HepG2 (cell line): ENCODE measurements around the gene CDH2. TPM values are rescaled to one million over a fixed set of nuclear protein-coding genes. Genes with fewer than 3 reads are reported as not detected.

Experiments
- ATAC-seq: fragments of 200-7000 bp; cut with Tn5 transposase; 3 replicates; pipeline ENCODE4 v1.9.1; 2020; ENCODE audit warnings: mild to moderate bottlenecking, moderate library complexity
- BruUV-seq: library from RNA; stranded (reverse); fragments of 400-500 nt; replicated peaks from 2 replicates; lab custom pipeline; 2021; lab: Mats Ljungman, UMichigan
- CTCF ChIA-PET: fragments of 300-600 bp; formaldehyde crosslinking; extraction: SDS; loops from one replicate; lab custom pipeline; 2021; ENCODE audit warnings: low total read pairs, inconsistent platforms, low intra/inter-chr PET ratio; lab: Yijun Ruan, JAX
- POLR2A ChIA-PET: fragments of 350-600 bp; sonication (Branson Sonifier 250); formaldehyde crosslinking; loops from one replicate; lab custom pipeline; 2020; ENCODE audit warnings: antibody characterized with exemption, inconsistent platforms; lab: Yijun Ruan, JAX
- DNase-seq: peaks from one replicate; pipeline ENCODE4 v3.0.0-alpha.2; 2015; ENCODE audit warnings: low spot score
- FAIRE-seq: peaks from 3 replicates; lab custom pipeline; 2011; peaks lifted over from hg19 to GRCh38; lab: Jason Lieb, UNC
- H2AFZ ChIP-seq: one replicate; pipeline ENCODE4 v1.6.1; 2011; ENCODE audit warnings: low read length, inconsistent platforms
- H3K27ac ChIP-seq: fragments of 300-600 bp; 3 replicates; pipeline ENCODE4 v1.8.0; 2011; ENCODE audit warnings: mixed run types, mild to moderate bottlenecking, mixed read lengths, low read length, inconsistent platforms; ENCODE audit not compliant: insufficient read depth; ENCODE audit errors: extremely low read length
- H3K27me3 ChIP-seq, 2 experiments: fragments of 200-600 bp in 1 of 2; 2 replicates in 1 of 2; 3 replicates in 1 of 2; pipeline versions ENCODE4 v1.6.0 to v1.8.0; 2011; ENCODE audit warnings: low read length in 2 of 2, mild to moderate bottlenecking in 2 of 2, moderate library complexity in 2 of 2, inconsistent platforms in 1 of 2; ENCODE audit not compliant: insufficient read depth in 2 of 2, control insufficient read depth in 1 of 2
- H3K36me3 ChIP-seq, 2 experiments: fragments of 200-600 bp in 1 of 2; replicated peaks in 1 of 2; 2 replicates in 1 of 2; 3 replicates in 1 of 2; pipeline versions ENCODE4 v1.5.1 to v1.8.0; 2011; ENCODE audit warnings: low read length in 2 of 2, inconsistent platforms in 1 of 2; ENCODE audit not compliant: insufficient read depth in 2 of 2, control insufficient read depth in 1 of 2
- H3K4me1 ChIP-seq: 2 replicates; pipeline ENCODE4 v1.5.1; 2012; ENCODE audit warnings: low read length, inconsistent platforms; ENCODE audit not compliant: insufficient read depth
- H3K4me2 ChIP-seq: 2 replicates; pipeline ENCODE4 v1.6.0; 2011; ENCODE audit warnings: low read depth, low read length, inconsistent platforms
- H3K4me3 ChIP-seq, 3 experiments: fragments of 200-600 bp in 1 of 3; sonication (generic), shearing (Covaris generic) in 1 of 3; replicated peaks in 1 of 3; 2 replicates each; pipeline ENCODE4 v1.5.1; 2011 to 2016; ENCODE audit warnings: low read length in 3 of 3, inconsistent platforms in 2 of 3, low read depth in 2 of 3, mild to moderate bottlenecking in 2 of 3, control low read depth in 1 of 3, mixed read lengths in 1 of 3; ENCODE audit not compliant: insufficient read depth in 1 of 3
- H3K79me2 ChIP-seq: one replicate; pipeline ENCODE4 v1.6.1; 2011; ENCODE audit warnings: low read length, inconsistent platforms; ENCODE audit not compliant: insufficient read depth
- H3K9ac ChIP-seq: 2 replicates; pipeline ENCODE4 v1.6.0; 2011; ENCODE audit warnings: mild to moderate bottlenecking, low read depth, low read length, inconsistent platforms; ENCODE audit not compliant: insufficient read depth
- H3K9me3 ChIP-seq: 2 replicates; pipeline ENCODE4 v1.5.1; 2012; ENCODE audit warnings: mild to moderate bottlenecking, low read length
- H4K20me1 ChIP-seq: 2 replicates; pipeline ENCODE4 v1.6.0; 2011; ENCODE audit warnings: inconsistent platforms, mild to moderate bottlenecking, low read length, moderate library complexity; ENCODE audit not compliant: insufficient read depth
- BHLHE40 ChIP-seq: IDR thresholded peaks from 2 replicates; pipeline ENCODE4 v1.6.1; 2011; ENCODE audit warnings: low read length, improper control_type of control experiment
- CREB1 ChIP-seq, 2 experiments: fragments of 450-650 bp in 1 of 2; IDR thresholded peaks; 2 replicates each; pipeline ENCODE4 v1.6.1; 2016 to 2017; ENCODE audit warnings: control low read depth in 1 of 2, mild to moderate bottlenecking in 1 of 2, missing compliant biosample characterization in 1 of 2, missing genetic modification characterization in 1 of 2
- EP300 ChIP-seq, 3 experiments: sonication (generic) in 1 of 3; formaldehyde crosslinking in 1 of 3; IDR thresholded peaks; 2 replicates each; pipeline versions ENCODE4 v1.5.1 to v1.6.1; 2011 to 2020; ENCODE audit warnings: low read depth in 2 of 3, low read length in 2 of 3, borderline replicate concordance in 1 of 3, improper control_type of control experiment in 1 of 3, mild to moderate bottlenecking in 1 of 3, missing genetic modification reagents in 1 of 3, moderate library complexity in 1 of 3
- GATAD2A ChIP-seq: IDR thresholded peaks from 2 replicates; pipeline ENCODE4 v1.6.1; 2016
- HNF4A ChIP-seq: sonication (generic); formaldehyde crosslinking; IDR thresholded peaks from 2 replicates; pipeline ENCODE4 v1.4.0; 2020; ENCODE audit warnings: missing genetic modification reagents
- ISL2 ChIP-seq: sonication (generic); formaldehyde crosslinking; IDR thresholded peaks from 2 replicates; pipeline ENCODE4 v1.5.0; 2020; ENCODE audit warnings: missing genetic modification reagents
- KAT7 ChIP-seq: IDR thresholded peaks from 2 replicates; pipeline ENCODE4 v1.6.1; 2018; ENCODE audit warnings: borderline replicate concordance, missing compliant biosample characterization
- KLF6 ChIP-seq: IDR thresholded peaks from 2 replicates; pipeline ENCODE4 v1.8.0; 2016; ENCODE audit warnings: missing biosample characterization, missing genetic modification reagents
- NCOA2 ChIP-seq: sonication (generic); formaldehyde crosslinking; IDR thresholded peaks from 2 replicates; pipeline ENCODE4 v1.8.0; 2022; ENCODE audit warnings: inconsistent platforms
- NR2C2 ChIP-seq: sonication (generic); formaldehyde crosslinking; IDR thresholded peaks from 2 replicates; pipeline ENCODE4 v1.4.0; 2020; ENCODE audit warnings: missing genetic modification reagents, mild to moderate bottlenecking, moderate library complexity, borderline replicate concordance
- NR2F2 ChIP-seq: IDR thresholded peaks from 2 replicates; pipeline ENCODE4 v1.6.1; 2012; ENCODE audit warnings: low read depth, inconsistent platforms, borderline replicate concordance
- NR2F6 ChIP-seq, 2 experiments: IDR thresholded peaks; 2 replicates each; pipeline ENCODE4 v1.6.1; 2016; ENCODE audit warnings: antibody characterized with exemption in 1 of 2, mild to moderate bottlenecking in 1 of 2
- PAWR ChIP-seq: sonication (generic); formaldehyde crosslinking; IDR thresholded peaks from 2 replicates; pipeline ENCODE4 v1.4.0; 2020; ENCODE audit warnings: missing genetic modification reagents, mild to moderate bottlenecking, borderline replicate concordance
- PAX8 ChIP-seq: sonication (generic); formaldehyde crosslinking; IDR thresholded peaks from 2 replicates; pipeline ENCODE4 v1.8.0; 2022; ENCODE audit warnings: mild to moderate bottlenecking, missing genetic modification reagents, borderline replicate concordance
- RARA ChIP-seq: IDR thresholded peaks from 2 replicates; pipeline ENCODE4 v1.6.1; 2016; ENCODE audit warnings: missing genetic modification reagents, missing compliant biosample characterization
- SOX13 ChIP-seq, 3 experiments: fragments of 450-650 bp in 1 of 3; sonication (generic) in 1 of 3; formaldehyde crosslinking in 1 of 3; IDR thresholded peaks in 2 of 3; conservative IDR thresholded peaks in 1 of 3; 2 replicates each; pipeline versions ENCODE4 v1.5.0 to v1.6.1; 2016 to 2020; ENCODE audit warnings: antibody characterized with exemption in 1 of 3, mild to moderate bottlenecking in 1 of 3, missing compliant biosample characterization in 1 of 3, missing genetic modification reagents in 1 of 3, moderate library complexity in 1 of 3
- WGBS: methylation state at CpG from one replicate; pipeline ENCODE4 v1.1.6; 2017; ENCODE audit warnings: low lambda C conversion rate; 5-methylcytosine and 5-hydroxymethylcytosine counted together
- in situ Hi-C: cut with HindIII; loops from 2 replicates; pipeline ENCODE4 v1.10.0; 2017; ENCODE audit warnings: low pct_unique_long_range_greater_than_20kb; ENCODE audit not compliant: extremely low pct_ligation_motif_present
- intact Hi-C: fragments of 100-400 bp; cut with micrococcal nuclease; formaldehyde crosslinking; loops from one replicate; pipeline ENCODE4 v1.10.0; 2022; ENCODE audit not compliant: unreplicated experiment
- polyA plus RNA-seq, 8 experiments: library from polyadenylated mRNA; depleted of rRNA in 3 of 8; stranded (reverse) in 7 of 8; unstranded in 1 of 8; fragments of >200 nt; fragmentation: Illumina TruSeq in 4 of 8; extraction: Trizol in 4 of 8; gene quantifications; 2 replicates each; pipeline versions ENCODE4 v1.2.1 to v1.2.3, GENCODE V29; 2011 to 2016; ENCODE audit warnings: low read depth in 4 of 8, missing spikeins in 1 of 8, mixed read lengths in 1 of 8; ENCODE audit not compliant: insufficient read depth in 1 of 8
- total RNA-seq, 5 experiments: library from RNA; depleted of rRNA; stranded (reverse); fragments of >200 nt; fragmentation: Illumina TruSeq; extraction: Trizol; gene quantifications; 2 replicates each; pipeline ENCODE4 v1.2.3, GENCODE V29; 2016; ENCODE audit warnings: low read depth in 1 of 5
- TF ChIP-seq, protein P1 (sequence below): sonication (generic); formaldehyde crosslinking; conservative IDR thresholded peaks from 2 replicates; pipeline ENCODE4 v1.4.0; 2020; ENCODE audit warnings: mild to moderate bottlenecking, missing genetic modification reagents, moderate library complexity

The CDH2 gene
- total and polyA plus RNA-seq, 2 of the 13 experiments (the other 11 are each of a cell fraction or from before 2014, with no cell fraction given), result 18.6 to 36.1 TPM

DNA sequence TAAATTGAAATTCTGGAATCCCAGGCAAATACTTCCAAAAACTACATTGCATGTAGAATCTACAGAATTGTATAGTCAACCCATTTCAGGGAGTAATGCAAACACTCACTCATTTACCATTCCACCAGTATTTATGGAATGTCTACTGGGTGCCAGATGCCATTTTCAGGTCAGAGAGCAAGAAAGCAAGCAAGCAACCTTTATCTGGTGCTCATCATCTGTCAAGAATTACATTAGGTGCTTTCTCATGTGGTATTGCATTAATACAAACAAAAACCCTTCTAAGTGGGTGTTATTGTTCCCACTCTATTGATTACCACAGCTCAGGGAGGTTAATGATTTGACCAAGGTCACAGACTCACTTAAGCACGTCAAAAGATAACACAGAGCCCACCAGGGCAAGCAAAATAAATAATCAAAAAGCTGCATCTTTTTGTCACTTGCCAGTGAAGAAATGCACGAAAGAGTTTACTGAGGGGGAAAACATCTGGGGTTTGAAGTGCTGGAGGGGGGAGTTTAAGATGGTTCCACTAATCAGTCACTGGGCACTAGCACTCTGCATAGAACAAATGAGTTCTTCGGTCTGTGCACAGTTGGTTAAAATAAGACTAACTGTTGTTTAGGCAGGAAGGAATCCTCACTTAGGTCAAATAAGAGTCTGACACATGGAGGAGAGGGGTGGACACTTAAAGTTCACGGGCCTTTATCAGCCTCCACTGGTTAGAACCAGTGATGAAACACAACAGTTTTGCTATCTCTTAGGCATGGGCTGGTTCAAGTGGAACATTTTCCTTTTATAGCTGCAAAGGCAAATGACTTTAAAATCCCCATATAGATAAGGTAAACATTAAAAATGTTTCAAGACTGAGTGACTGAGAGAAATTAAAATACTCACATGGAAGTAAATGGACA is 208.8 kb downstream of the CDH2 start:
- DNase-seq (peak; percentile 55), FAIRE-seq (peak; percentile 18), ATAC-seq (peak; percentile 81)
- Histone ChIP-seq H3K27ac (peak overlapping the region; percentile 25), H3K9me3 (no peaks in the 10 kb centered on the region), H3K4me1 (peaks cover 14% of the 10 kb centered on the region), H2AFZ (no peak overlapping the region), H3K36me3 (peaks cover 8% of the 10 kb centered on the region in 2 experiments; a peak in 3 of 5 replicates), H3K9ac (no peak overlapping the region), H3K4me2 (no peak overlapping the region), H3K4me3 (no peak overlapping the region), H3K79me2 (no peaks in the 10 kb centered on the region), H3K27me3 (no peaks in the 10 kb centered on the region), H4K20me1 (no peaks in the 10 kb centered on the region)
- POLR2A ChIA-PET, result interaction anchor here (0.9 kb wide), 1 partner anchor 209 kb away, joined by 5 read pairs; the partner anchor contains the start of gene CDH2
- no TSS peak for BruUV-seq
- 24% methylated on average over 4 of the region's 4 CpGs for WGBS
- intact Hi-C loops (loop anchor here (1.0 kb wide), 1 partner anchor 159 kb away; no protein-coding TSS in a partner anchor), in situ Hi-C loops (no loop called here)
- CTCF ChIA-PET, result no interaction called here
- TF ChIP-seq GATAD2A (CRISPR knock-in tag), result peak; percentile 62
- TF ChIP-seq, protein P1, sequence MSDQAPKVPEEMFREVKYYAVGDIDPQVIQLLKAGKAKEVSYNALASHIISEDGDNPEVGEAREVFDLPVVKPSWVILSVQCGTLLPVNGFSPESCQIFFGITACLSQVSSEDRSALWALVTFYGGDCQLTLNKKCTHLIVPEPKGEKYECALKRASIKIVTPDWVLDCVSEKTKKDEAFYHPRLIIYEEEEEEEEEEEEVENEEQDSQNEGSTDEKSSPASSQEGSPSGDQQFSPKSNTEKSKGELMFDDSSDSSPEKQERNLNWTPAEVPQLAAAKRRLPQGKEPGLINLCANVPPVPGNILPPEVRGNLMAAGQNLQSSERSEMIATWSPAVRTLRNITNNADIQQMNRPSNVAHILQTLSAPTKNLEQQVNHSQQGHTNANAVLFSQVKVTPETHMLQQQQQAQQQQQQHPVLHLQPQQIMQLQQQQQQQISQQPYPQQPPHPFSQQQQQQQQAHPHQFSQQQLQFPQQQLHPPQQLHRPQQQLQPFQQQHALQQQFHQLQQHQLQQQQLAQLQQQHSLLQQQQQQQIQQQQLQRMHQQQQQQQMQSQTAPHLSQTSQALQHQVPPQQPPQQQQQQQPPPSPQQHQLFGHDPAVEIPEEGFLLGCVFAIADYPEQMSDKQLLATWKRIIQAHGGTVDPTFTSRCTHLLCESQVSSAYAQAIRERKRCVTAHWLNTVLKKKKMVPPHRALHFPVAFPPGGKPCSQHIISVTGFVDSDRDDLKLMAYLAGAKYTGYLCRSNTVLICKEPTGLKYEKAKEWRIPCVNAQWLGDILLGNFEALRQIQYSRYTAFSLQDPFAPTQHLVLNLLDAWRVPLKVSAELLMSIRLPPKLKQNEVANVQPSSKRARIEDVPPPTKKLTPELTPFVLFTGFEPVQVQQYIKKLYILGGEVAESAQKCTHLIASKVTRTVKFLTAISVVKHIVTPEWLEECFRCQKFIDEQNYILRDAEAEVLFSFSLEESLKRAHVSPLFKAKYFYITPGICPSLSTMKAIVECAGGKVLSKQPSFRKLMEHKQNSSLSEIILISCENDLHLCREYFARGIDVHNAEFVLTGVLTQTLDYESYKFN (CRISPR knock-in tag), result peak; percentile 31; the same call in 1 of the 2 replicates
- peak; percentile 54; the same call in 1 of the 2 replicates for TF ChIP-seq ISL2 (CRISPR knock-in tag)
- 0 out of 2 replicates have a peak, but pooled peaks have one; percentile 8 for TF ChIP-seq RARA
- peak in 1 of 2 experiments; percentile 45; a peak in 1 of 4 replicates for TF ChIP-seq EP300 (IDR thresholded peaks at IDR 0.05; ENCODE audit: low read depth in 2 of 2, low read length in 2 of 2)
- TF ChIP-seq EP300 (CRISPR knock-in tag; IDR thresholded peaks at IDR 0.05; ENCODE audit: borderline replicate concordance), result no peak
- TF ChIP-seq PAX8 (CRISPR knock-in tag), result no peak
- no peak for TF ChIP-seq KLF6 (CRISPR knock-in tag)
- TF ChIP-seq KAT7, result no peak
- no peak for TF ChIP-seq SOX13 (IDR thresholded peaks at IDR 0.05)
- 0 out of 4 replicates have a peak, but pooled peaks of 1 of the 2 experiments have one; percentile 46 for TF ChIP-seq SOX13 (CRISPR knock-in tag; conservative IDR thresholded peaks at IDR 0.05 in 1 of 2, IDR thresholded peaks at IDR 0.05 in 1 of 2)
- no peak for TF ChIP-seq PAWR (CRISPR knock-in tag)
- 0 out of 2 replicates have a peak, but pooled peaks have one; percentile 55 for TF ChIP-seq NR2F2
- no peak for TF ChIP-seq CREB1 (IDR thresholded peaks at IDR 0.05)
- TF ChIP-seq CREB1 (CRISPR knock-in tag; IDR thresholded peaks at IDR 0.05), result peak; percentile 36; the same call in 1 of the 2 replicates
- peak; percentile 24; the same call in 1 of the 2 replicates for TF ChIP-seq NCOA2 (CRISPR knock-in tag)
- 0 out of 2 replicates have a peak, but pooled peaks have one; percentile 27 for TF ChIP-seq HNF4A (CRISPR knock-in tag)
- TF ChIP-seq NR2C2 (CRISPR knock-in tag), result 0 out of 2 replicates have a peak, but pooled peaks have one; percentile 22
- 0 out of 2 replicates have a peak, but pooled peaks have one; percentile 27 for TF ChIP-seq NR2F6 (IDR thresholded peaks at IDR 0.05)
- TF ChIP-seq NR2F6 (CRISPR knock-in tag; IDR thresholded peaks at IDR 0.05), result no peak
- TF ChIP-seq BHLHE40, result no peak
